ENCODE measurements around the gene MALRD1. TPM values are rescaled to one million over a fixed set of nuclear protein-coding genes. Genes with fewer than 3 reads are reported as not detected.

MALRD1 gene
- total RNA-seq, 1 experiment from 2014 or later: under 0.01 TPM

DNA sequence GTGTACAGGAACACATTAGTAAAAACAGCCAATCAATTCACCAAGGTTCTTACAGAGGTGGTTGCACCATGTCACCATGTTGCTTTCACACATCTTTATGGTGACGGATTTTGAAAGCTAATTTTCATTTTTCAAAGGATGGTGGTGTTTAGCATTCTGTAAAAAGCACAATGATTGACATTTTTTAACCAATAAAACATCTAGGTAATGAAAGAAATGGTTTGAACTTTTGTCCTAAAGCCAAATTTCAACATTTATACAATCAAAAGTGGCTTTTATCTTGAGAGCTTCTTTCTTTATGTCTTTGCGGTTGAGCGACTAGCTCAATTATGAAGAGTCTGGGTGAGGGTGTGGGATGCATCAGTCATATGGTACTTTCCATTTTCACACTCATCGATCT, 94.4 kb downstream of the MALRD1 start:
- no peak for DNase-seq (ENCODE audit: low read depth in 1 of 2, low spot score in 2 of 2)
- Histone ChIP-seq H3K36me3 (no peaks in the 10 kb centered on the region), H3K4me3 (no peak overlapping the region), H3K27me3 (replicated peaks) (no peaks in the 10 kb centered on the region), H3K27ac (no peak overlapping the region), H3K4me1 (replicated peaks) (no peaks in the 10 kb centered on the region), H3K9me3 (replicated peaks) (no peaks in the 10 kb centered on the region)

DNA sequence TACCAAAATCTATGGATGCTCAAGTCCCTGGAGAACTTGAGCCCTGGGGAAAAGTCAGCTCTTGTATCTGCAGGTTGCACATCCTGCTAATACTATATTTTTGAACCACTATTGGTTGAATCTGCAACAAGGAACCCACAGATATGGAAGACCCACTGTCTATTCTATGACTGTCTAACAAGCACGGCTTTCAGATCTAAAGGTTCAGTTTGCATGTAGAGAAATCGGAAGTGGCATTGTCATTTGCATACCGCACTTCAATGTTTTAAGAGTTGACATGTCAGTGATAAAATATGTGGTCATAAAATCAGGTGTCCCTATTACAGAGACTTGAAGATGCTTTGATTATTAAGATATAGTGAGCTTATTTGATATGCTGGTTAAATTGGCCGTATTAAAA, 95.6 kb downstream of the MALRD1 start:
- no peaks in the 10 kb centered on the region for H3K27me3 ChIP-seq (replicated peaks)

DNA sequence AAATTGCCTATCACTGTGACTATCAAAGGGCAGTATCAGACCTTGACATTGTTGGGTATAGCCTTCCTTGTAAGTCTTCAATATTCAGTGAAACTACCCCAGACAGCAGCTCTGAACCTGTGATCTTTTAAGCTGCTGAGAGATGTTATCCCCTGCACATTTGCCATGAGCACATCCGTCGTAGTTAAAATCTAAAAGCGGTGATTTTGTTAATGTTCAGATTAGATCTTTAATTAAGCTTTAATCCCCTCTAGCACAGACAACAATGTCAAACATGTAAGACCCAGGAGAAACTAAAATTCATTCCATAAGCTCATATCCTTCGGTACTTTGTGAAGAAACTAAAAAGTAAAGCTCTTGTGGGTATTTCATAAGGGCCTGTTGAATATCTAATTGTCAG, 105.8 kb downstream of the MALRD1 start:
- Histone ChIP-seq H3K36me3 (no peaks in the 10 kb centered on the region), H3K27ac (no peak overlapping the region), H3K4me3 (no peak overlapping the region), H3K4me1 (replicated peaks) (no peaks in the 10 kb centered on the region), H3K27me3 (replicated peaks) (no peaks in the 10 kb centered on the region), H3K9me3 (replicated peaks) (no peaks in the 10 kb centered on the region; the same call in 1 of the 2 replicates)
- no peak for DNase-seq (ENCODE audit: low read depth in 1 of 2, low spot score in 2 of 2)

More for the DNA sequence above, 95.6 kb downstream of the MALRD1 start:
- DNase-seq (ENCODE audit: low read depth in 1 of 2, low spot score in 2 of 2): no peak
- H3K27ac ChIP-seq: no peak overlapping the region
- no peaks in the 10 kb centered on the region for H3K4me1 ChIP-seq (replicated peaks)
- H3K4me3 ChIP-seq: no peak overlapping the region
- H3K36me3 ChIP-seq: no peaks in the 10 kb centered on the region
- no peaks in the 10 kb centered on the region for H3K9me3 ChIP-seq (replicated peaks)

DNA sequence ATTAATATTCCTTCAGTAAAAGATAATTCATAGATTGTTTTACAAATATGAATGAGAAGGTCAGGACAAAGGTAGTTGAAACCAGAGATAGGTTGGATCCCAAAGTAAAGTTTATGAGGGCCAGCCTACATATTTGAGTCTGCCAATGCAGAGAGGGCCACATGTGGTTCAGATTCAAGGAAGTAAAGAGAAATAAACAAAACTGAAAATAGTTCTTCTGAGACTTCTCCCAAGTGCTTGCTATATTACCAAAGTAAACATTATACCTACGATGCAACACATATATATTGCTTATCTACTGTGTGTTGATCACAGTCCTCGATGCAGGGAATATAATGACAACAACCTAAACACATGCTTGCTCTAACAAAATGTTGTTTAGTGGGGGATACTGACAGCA, 109.8 kb downstream of the MALRD1 start:
- Histone ChIP-seq H3K27me3 (replicated peaks) (no peaks in the 10 kb centered on the region), H3K36me3 (no peaks in the 10 kb centered on the region), H3K27ac (no peak overlapping the region), H3K9me3 (replicated peaks) (no peaks in the 10 kb centered on the region; the same call in 1 of the 2 replicates), H3K4me3 (no peak overlapping the region), H3K4me1 (replicated peaks) (no peaks in the 10 kb centered on the region)
- DNase-seq (ENCODE audit: low read depth in 1 of 2, low spot score in 2 of 2): no peak

DNA sequence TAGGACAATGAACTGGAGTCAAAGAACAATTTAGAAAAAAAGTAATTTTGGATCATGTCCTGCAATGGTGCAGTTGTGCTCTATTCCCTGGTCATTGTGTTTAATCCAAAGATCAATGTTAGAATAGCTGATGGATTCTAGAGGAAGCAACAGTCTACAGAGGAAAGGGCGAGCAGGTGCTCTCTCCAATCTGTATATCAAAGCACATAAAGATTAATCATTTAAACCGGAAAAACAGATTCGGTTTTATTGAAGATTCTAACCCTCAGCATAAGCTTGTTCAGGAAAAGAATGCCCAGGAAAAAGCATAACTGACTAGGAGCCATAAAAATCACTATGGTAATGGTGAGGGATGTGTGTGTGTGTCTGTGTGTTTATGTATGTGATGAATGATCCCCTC, 110.3 kb downstream of the MALRD1 start:
- no peak overlapping the region for H3K4me3 ChIP-seq
- H3K27ac ChIP-seq: no peak overlapping the region
- no peaks in the 10 kb centered on the region; the same call in 1 of the 2 replicates for H3K9me3 ChIP-seq (replicated peaks)
- H3K27me3 ChIP-seq (replicated peaks): no peaks in the 10 kb centered on the region
- no peaks in the 10 kb centered on the region for H3K4me1 ChIP-seq (replicated peaks)
- no peaks in the 10 kb centered on the region for H3K36me3 ChIP-seq
- no peak for DNase-seq (ENCODE audit: low read depth in 1 of 2, low spot score in 2 of 2)

DNA sequence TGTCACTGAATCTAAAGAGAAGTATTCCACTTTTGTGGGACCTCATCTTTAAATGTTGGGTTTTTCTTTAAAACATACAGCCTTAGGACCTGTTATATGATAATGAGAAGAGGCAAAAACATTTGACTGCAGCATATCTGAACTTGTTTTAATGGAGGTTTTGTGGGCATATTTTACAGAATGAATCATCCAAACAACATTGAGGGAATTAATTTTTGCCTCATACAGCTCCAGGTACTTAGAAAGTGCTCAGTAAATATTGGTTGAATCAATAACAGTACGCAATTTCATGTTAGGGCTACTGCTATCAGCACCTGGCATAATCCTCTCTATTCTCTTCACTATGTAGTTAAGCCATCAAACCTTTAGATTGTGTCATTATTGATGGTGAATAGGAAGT, 115.9 kb downstream of the MALRD1 start:
- H3K36me3 ChIP-seq: no peaks in the 10 kb centered on the region
- H3K27me3 ChIP-seq (replicated peaks): no peaks in the 10 kb centered on the region
- no peak overlapping the region for H3K4me3 ChIP-seq
- H3K9me3 ChIP-seq (replicated peaks): no peaks in the 10 kb centered on the region
- H3K4me1 ChIP-seq (replicated peaks): no peaks in the 10 kb centered on the region
- H3K27ac ChIP-seq: no peak overlapping the region
- DNase-seq (ENCODE audit: low read depth in 1 of 2, low spot score in 2 of 2): no peak

DNA sequence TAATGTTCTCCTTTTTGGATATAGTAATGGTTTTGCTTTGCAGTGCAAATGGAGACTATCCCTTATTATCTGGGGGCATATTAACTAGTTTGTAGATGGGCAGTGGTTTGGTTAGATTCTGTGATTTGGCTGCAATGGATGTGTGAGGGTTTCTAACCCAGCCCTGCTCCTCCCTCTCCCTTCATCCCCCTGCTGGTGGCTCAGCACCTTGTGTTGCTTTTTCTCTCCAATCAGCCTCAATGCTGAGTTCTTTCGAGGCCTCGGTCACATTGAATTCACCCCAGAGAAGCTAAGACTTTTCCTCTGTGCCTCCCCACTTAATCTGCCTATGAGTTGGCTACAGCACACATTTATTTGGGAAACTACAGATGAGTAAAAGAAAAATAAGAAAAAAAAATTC, 120.0 kb downstream of the MALRD1 start:
- Histone ChIP-seq H3K4me3 (no peak overlapping the region), H3K27ac (no peak overlapping the region), H3K4me1 (replicated peaks) (no peaks in the 10 kb centered on the region), H3K36me3 (no peaks in the 10 kb centered on the region), H3K9me3 (replicated peaks) (no peaks in the 10 kb centered on the region), H3K27me3 (replicated peaks) (no peaks in the 10 kb centered on the region)
- DNase-seq (ENCODE audit: low read depth in 1 of 2, low spot score in 2 of 2): no peak

DNA sequence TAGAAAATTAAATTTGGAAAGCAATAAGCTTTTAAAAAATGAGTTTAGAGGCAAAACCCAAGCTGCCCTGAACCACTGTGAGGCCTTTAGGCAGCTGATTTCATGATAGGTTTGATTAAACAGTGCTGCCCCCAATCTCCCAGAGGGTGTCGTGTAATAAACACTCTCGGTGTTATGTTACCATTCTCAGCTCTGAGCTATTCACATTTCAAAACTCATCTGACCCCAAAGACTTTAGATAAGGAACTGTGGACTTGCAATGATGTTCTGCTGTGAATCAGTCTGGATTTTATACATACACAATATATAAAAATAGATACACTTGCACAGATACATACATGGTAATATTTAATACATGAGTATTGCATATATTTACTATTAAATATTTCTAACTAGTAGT, 120.4 kb downstream of the MALRD1 start:
- H3K4me3 ChIP-seq: no peak overlapping the region
- no peak for DNase-seq (ENCODE audit: low read depth in 1 of 2, low spot score in 2 of 2)
- no peak overlapping the region for H3K27ac ChIP-seq
- H3K27me3 ChIP-seq (replicated peaks): no peaks in the 10 kb centered on the region
- H3K4me1 ChIP-seq (replicated peaks): no peaks in the 10 kb centered on the region
- no peaks in the 10 kb centered on the region for H3K36me3 ChIP-seq
- H3K9me3 ChIP-seq (replicated peaks): no peaks in the 10 kb centered on the region

DNA sequence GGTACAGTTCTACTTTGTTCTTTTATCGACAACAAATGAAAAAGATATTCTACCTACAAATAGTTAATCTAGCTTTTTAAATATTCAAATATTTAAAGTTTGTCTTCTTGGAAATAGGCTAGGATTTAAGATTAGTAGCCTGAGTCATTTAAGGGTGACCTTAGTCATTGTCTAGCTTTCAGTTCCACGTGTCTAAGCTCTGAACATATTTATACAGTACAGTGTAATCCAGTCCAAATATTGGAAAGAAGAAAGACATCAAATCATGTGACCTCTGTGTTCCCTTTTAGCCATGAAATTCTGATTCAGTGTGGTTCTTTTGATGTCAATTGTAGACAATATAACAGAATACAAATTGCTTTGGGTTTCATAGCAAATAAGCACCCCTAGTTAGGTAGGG, 121.1 kb downstream of the MALRD1 start:
- Histone ChIP-seq H3K36me3 (no peaks in the 10 kb centered on the region), H3K9me3 (replicated peaks) (no peaks in the 10 kb centered on the region), H3K27ac (no peak overlapping the region), H3K4me3 (no peak overlapping the region), H3K27me3 (replicated peaks) (no peaks in the 10 kb centered on the region), H3K4me1 (replicated peaks) (no peaks in the 10 kb centered on the region)
- DNase-seq (ENCODE audit: low read depth in 1 of 2, low spot score in 2 of 2): no peak

DNA sequence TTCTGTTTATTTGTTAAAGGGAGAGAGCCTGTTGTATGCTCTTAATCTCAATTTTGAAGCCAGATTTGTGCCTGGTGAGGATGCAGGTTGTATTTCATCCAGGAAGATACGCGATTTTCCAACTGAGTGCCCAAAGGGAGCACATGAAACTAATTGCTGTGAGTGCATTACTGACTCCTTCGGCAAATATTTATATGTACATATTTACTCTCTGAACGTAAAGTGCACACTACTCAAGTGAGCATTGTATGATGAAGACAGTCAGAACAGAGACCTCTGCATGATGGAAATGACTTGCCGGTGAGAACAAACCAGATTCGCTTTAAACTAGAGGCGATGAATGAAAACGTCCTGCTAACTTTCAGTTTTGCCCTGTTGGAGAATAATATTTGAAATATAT, 130.1 kb downstream of the MALRD1 start:
- DNase-seq (ENCODE audit: low read depth in 1 of 2, low spot score in 2 of 2): no peak
- no peaks in the 10 kb centered on the region for H3K27me3 ChIP-seq (replicated peaks)
- no peak overlapping the region for H3K27ac ChIP-seq
- H3K9me3 ChIP-seq (replicated peaks): no peaks in the 10 kb centered on the region
- no peaks in the 10 kb centered on the region for H3K4me1 ChIP-seq (replicated peaks)
- H3K36me3 ChIP-seq: no peaks in the 10 kb centered on the region
- H3K4me3 ChIP-seq: no peak overlapping the region

DNA sequence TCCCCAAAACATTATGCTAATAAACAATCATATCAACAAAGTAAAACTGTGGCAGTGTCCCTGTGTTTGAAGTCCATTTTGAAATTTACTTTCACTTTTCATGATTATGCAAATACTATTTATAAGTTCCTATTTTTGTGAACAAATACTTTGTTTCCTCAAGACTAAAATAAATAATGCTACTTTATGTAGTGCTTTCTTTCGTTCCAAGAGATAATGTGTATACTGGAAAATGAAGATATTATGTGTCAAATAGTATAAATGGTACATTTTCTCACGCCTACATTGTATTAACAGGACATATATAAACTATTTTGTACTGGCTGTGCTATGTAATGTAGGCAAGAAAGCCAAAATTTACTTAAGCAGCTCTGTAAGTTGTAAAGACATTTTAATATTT, 136.3 kb downstream of the MALRD1 start:
- no peak overlapping the region for H3K4me3 ChIP-seq
- no peak overlapping the region for H3K27ac ChIP-seq
- H3K27me3 ChIP-seq (replicated peaks): no peaks in the 10 kb centered on the region
- H3K4me1 ChIP-seq (replicated peaks): no peaks in the 10 kb centered on the region
- no peaks in the 10 kb centered on the region for H3K36me3 ChIP-seq
- DNase-seq (ENCODE audit: low read depth in 1 of 2, low spot score in 2 of 2): no peak
- 0 out of 2 replicates have a peak, but pooled peaks cover 3% of the 10 kb centered on the region for H3K9me3 ChIP-seq (replicated peaks)

DNA sequence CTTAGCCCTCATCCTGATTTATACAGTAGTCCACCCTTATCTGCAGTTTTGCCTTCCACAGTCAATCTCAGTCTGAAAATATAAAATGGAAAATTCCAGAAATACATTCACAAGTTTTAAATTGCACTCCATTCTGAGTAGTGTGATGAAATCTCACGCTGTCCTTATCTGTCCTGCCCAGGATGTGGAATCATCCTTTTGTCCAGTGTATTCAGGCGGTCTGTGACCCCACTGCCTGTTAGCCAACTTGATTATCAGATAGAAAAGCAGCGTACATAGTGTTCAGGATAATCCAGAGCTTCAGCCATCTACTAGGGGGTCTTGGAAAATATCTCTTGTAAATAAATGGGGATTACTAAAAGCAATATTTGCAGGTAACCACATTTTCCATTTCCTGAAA, 146.3 kb downstream of the MALRD1 start:
- Histone ChIP-seq H3K27ac (no peak overlapping the region), H3K4me1 (replicated peaks) (no peaks in the 10 kb centered on the region), H3K9me3 (replicated peaks) (no peaks in the 10 kb centered on the region), H3K36me3 (no peaks in the 10 kb centered on the region), H3K4me3 (no peak overlapping the region), H3K27me3 (replicated peaks) (no peaks in the 10 kb centered on the region)
- no peak for DNase-seq (ENCODE audit: low read depth in 1 of 2, low spot score in 2 of 2)

DNA sequence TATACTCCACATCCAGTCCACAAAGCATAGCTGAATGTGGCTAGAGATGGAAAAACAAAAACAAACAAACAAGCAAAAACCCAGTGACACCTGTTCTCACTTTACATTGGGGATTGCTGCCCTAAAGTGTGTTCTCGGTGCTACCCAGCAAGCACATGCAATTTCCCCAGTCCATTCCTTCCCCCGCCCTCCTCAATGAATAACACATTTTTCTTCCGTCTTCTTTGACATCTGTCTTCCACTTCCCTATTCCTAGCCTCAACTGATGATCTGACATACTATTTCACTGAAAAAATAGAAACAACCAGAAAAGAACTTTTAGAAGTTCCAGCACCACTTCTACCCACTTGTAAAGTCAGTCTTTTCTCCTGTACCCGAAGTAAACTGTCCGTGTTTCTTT, 147.1 kb downstream of the MALRD1 start:
- no peak overlapping the region for H3K27ac ChIP-seq
- no peaks in the 10 kb centered on the region for H3K27me3 ChIP-seq (replicated peaks)
- H3K36me3 ChIP-seq: no peaks in the 10 kb centered on the region
- DNase-seq (ENCODE audit: low read depth in 1 of 2, low spot score in 2 of 2): no peak
- H3K4me3 ChIP-seq: no peak overlapping the region
- H3K4me1 ChIP-seq (replicated peaks): no peaks in the 10 kb centered on the region
- no peaks in the 10 kb centered on the region for H3K9me3 ChIP-seq (replicated peaks)

DNA sequence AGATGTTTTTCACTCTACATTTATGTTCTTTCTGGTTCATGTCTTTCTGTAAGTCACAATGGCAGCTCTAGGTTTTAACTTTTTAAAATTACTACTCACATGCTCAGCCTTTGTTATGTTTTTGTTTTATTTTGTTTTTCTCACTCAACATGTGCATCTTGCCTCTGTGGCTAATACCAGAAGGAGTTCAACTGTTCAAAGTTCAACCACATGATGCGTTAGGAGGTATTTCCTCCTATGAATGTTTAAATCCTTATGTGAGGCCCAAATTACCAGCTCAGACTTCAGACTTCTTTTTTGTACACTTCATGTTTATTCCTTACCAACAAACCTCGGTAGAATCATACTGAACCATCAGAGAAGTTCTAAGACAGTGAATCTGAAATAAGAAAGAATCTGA, 151.6 kb downstream of the MALRD1 start:
- DNase-seq (ENCODE audit: low read depth in 1 of 2, low spot score in 2 of 2): no peak
- Histone ChIP-seq H3K4me1 (replicated peaks) (no peaks in the 10 kb centered on the region), H3K36me3 (no peaks in the 10 kb centered on the region), H3K27ac (no peak overlapping the region), H3K4me3 (no peak overlapping the region), H3K9me3 (replicated peaks) (no peaks in the 10 kb centered on the region), H3K27me3 (replicated peaks) (no peaks in the 10 kb centered on the region)

DNA sequence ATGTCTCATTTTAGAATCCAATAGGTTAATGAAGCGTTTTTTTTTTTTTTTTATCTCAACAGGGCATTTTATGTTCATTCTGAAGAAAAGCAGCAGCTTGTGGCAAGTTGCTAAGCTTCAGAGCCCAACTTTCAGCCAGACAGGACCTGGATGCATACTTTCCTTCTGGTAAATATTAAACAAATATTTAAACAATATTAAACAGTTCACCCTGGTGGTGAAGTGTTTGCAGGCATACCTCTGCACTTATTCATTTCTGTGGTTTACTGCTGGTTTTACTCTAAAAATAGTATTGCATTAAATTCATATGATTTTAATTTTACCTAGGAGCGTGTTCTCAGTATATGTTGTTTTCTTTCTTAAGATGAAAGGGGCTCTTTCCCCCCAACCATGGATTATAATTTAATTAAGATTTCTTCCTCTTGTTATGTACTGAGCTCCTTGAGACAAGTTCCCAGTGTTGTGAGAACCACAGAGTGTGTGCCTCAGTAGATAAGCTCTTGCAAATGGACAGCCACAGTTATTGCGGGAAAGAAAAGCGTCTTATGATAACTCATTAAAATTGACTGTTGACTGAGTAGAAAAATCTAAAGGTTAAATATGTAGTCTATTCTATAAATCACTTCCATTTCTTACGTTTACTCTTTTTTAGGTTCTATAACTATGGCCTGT, 155.8 kb downstream of the MALRD1 start:
- no peak overlapping the region for H3K27ac ChIP-seq
- no peak for DNase-seq (ENCODE audit: low read depth in 1 of 2, low spot score in 2 of 2)
- no peaks in the 10 kb centered on the region for H3K4me1 ChIP-seq (replicated peaks)
- H3K4me3 ChIP-seq: no peak overlapping the region
- H3K36me3 ChIP-seq: no peaks in the 10 kb centered on the region
- H3K27me3 ChIP-seq (replicated peaks): no peaks in the 10 kb centered on the region
- H3K9me3 ChIP-seq (replicated peaks): no peaks in the 10 kb centered on the region

Data from SJSA1 (cell line).